IMR-90 (cell line): ENCODE measurements around the gene CNTLN. TPM values are rescaled to one million over a fixed set of nuclear protein-coding genes. Genes with fewer than 3 reads are reported as not detected.

Source experiments
- ATAC-seq: fragments of 200-7000 bp; cut with Tn5 transposase; 2 replicates; pipeline ENCODE4 v1.9.1; 2020; ENCODE audit warnings: low read depth, mild to moderate bottlenecking, moderate library complexity
- BruUV-seq: library from RNA; stranded (reverse); fragments of 400-500 nt; replicated peaks from 2 replicates; lab custom pipeline; 2021; lab: Mats Ljungman, UMichigan
- CTCF ChIA-PET: fragments of 300-600 bp; formaldehyde crosslinking; extraction: SDS; loops from one replicate; lab custom pipeline; 2021; ENCODE audit warnings: antibody characterized with exemption; lab: Yijun Ruan, JAX
- POLR2A ChIA-PET: fragments of 300-600 bp; sonication (Branson Sonifier 250); formaldehyde crosslinking; loops from one replicate; lab custom pipeline; 2022; ENCODE audit warnings: antibody characterized with exemption; ENCODE audit not compliant: unreplicated experiment; lab: Charles Lee
- DNase-seq: peaks from one replicate; pipeline ENCODE4 v3.0.0; 2013
- H2AFZ ChIP-seq: replicated peaks from 2 replicates; pipeline ENCODE3; 2013; ENCODE audit warnings: low read length, mild to moderate bottlenecking; ENCODE audit not compliant: poor library complexity
- H2AK5ac ChIP-seq: 2 replicates; pipeline ENCODE4 v1.6.1; 2013; ENCODE audit warnings: low read depth, low read length, inconsistent platforms
- H2AK9ac ChIP-seq: replicated peaks from 2 replicates; pipeline ENCODE3; 2013; ENCODE audit warnings: mild to moderate bottlenecking, low read depth, low read length, moderate library complexity; ENCODE audit not compliant: poor library complexity
- H2BK120ac ChIP-seq: 2 replicates; pipeline ENCODE4 v1.6.1; 2013; ENCODE audit warnings: low read depth, low read length, inconsistent platforms
- H2BK15ac ChIP-seq: 3 replicates; pipeline ENCODE4 v1.6.1; 2013; ENCODE audit warnings: low read depth, low read length, inconsistent platforms
- H2BK20ac ChIP-seq: 2 replicates; pipeline ENCODE4 v1.6.1; 2013; ENCODE audit warnings: low read depth, mild to moderate bottlenecking, inconsistent platforms, low read length, moderate library complexity
- H2BK5ac ChIP-seq: 2 replicates; pipeline ENCODE4 v1.6.1; 2013; ENCODE audit warnings: mild to moderate bottlenecking, low read depth, low read length, inconsistent platforms; ENCODE audit not compliant: poor library complexity, severe bottlenecking
- H3K14ac ChIP-seq: replicated peaks from 2 replicates; pipeline ENCODE4 v1.6.1; 2013; ENCODE audit warnings: low read depth, low read length, inconsistent platforms
- H3K18ac ChIP-seq: 2 replicates; pipeline ENCODE4 v1.6.1; 2013; ENCODE audit warnings: low read depth, low read length, control low read depth
- H3K23ac ChIP-seq: 2 replicates; pipeline ENCODE4 v1.6.1; 2013; ENCODE audit warnings: low read depth, low read length, inconsistent platforms
- H3K27ac ChIP-seq: 2 replicates; pipeline ENCODE4 v1.5.1; 2013; ENCODE audit warnings: mild to moderate bottlenecking, control low read depth, low read length; ENCODE audit not compliant: insufficient read depth
- H3K27me3 ChIP-seq: 2 replicates; pipeline ENCODE4 v1.6.1; 2013; ENCODE audit warnings: low read length; ENCODE audit not compliant: control insufficient read depth, insufficient read depth
- H3K36me3 ChIP-seq: 2 replicates; pipeline ENCODE4 v1.6.1; 2013; ENCODE audit warnings: low read length, mixed read lengths; ENCODE audit not compliant: control insufficient read depth, insufficient read depth
- H3K4ac ChIP-seq: 2 replicates; pipeline ENCODE4 v1.6.1; 2013; ENCODE audit warnings: low read depth, low read length, inconsistent platforms
- H3K4me1 ChIP-seq: 2 replicates; pipeline ENCODE4 v1.6.1; 2013; ENCODE audit warnings: low read length, mixed read lengths; ENCODE audit not compliant: control insufficient read depth, insufficient read depth
- H3K4me2 ChIP-seq: 2 replicates; pipeline ENCODE4 v1.6.1; 2013; ENCODE audit warnings: low read depth, mild to moderate bottlenecking, control low read depth, low read length, moderate library complexity
- H3K4me3 ChIP-seq: 2 replicates; pipeline ENCODE4 v1.5.1; 2013; ENCODE audit warnings: low read depth, mild to moderate bottlenecking, control low read depth, low read length, moderate library complexity; ENCODE audit not compliant: insufficient read depth
- H3K56ac ChIP-seq: 2 replicates; pipeline ENCODE4 v1.6.1; 2013; ENCODE audit warnings: low read length, inconsistent platforms; ENCODE audit not compliant: insufficient read depth; ENCODE audit errors: extremely low read depth
- H3K79me1 ChIP-seq, 2 experiments: 2 replicates each; pipeline ENCODE4 v1.6.1; 2013; ENCODE audit warnings: low read length in 2 of 2, inconsistent platforms in 1 of 2, low read depth in 1 of 2
- H3K9ac ChIP-seq: 2 replicates; pipeline ENCODE4 v1.6.1; 2013; ENCODE audit warnings: low read depth, low read length, control low read depth
- H3K9me1 ChIP-seq: 2 replicates; pipeline ENCODE4 v1.6.1; 2013; ENCODE audit warnings: low read length, inconsistent platforms; ENCODE audit not compliant: insufficient read depth
- H3K9me3 ChIP-seq: 2 replicates; pipeline ENCODE4 v1.6.1; 2013; ENCODE audit warnings: low read length; ENCODE audit not compliant: control insufficient read depth, insufficient read depth
- H4K20me1 ChIP-seq: 2 replicates; pipeline ENCODE4 v1.6.1; 2013; ENCODE audit warnings: low read length, inconsistent platforms; ENCODE audit not compliant: insufficient read depth
- H4K5ac ChIP-seq: 2 replicates; pipeline ENCODE4 v1.6.1; 2013; ENCODE audit warnings: mild to moderate bottlenecking, low read depth, low read length, control low read depth
- H4K8ac ChIP-seq, 2 experiments: 2 replicates each; pipeline ENCODE4 v1.6.1; 2013; ENCODE audit warnings: low read depth in 2 of 2, low read length in 2 of 2, control low read depth in 1 of 2, inconsistent platforms in 1 of 2
- H4K91ac ChIP-seq: 2 replicates; pipeline ENCODE4 v1.6.1; 2013; ENCODE audit warnings: low read depth, low read length, inconsistent platforms; ENCODE audit not compliant: insufficient read depth
- CEBPB ChIP-seq: IDR thresholded peaks from 2 replicates; pipeline ENCODE4 v1.6.1; 2012; ENCODE audit warnings: low read depth, low read length, improper control_type of control experiment
- CHD1 ChIP-seq: IDR thresholded peaks from 2 replicates; pipeline ENCODE4 v1.6.1; 2012; ENCODE audit warnings: low read depth, low read length, improper control_type of control experiment
- MAFK ChIP-seq: IDR thresholded peaks from 2 replicates; pipeline ENCODE4 v1.6.1; 2012; ENCODE audit warnings: low read depth, low read length, improper control_type of control experiment
- POLR2A ChIP-seq: IDR thresholded peaks from 2 replicates; pipeline ENCODE4 v1.6.1; 2012; ENCODE audit warnings: mild to moderate bottlenecking, low read depth, low read length
- RAD21 ChIP-seq: IDR thresholded peaks from 2 replicates; pipeline ENCODE4 v1.6.1; 2012; ENCODE audit warnings: low read length, improper control_type of control experiment
- RCOR1 ChIP-seq: IDR thresholded peaks from 2 replicates; pipeline ENCODE4 v1.6.1; 2012; ENCODE audit warnings: mild to moderate bottlenecking, low read length, improper control_type of control experiment; ENCODE audit not compliant: insufficient replicate concordance
- SMC3 ChIP-seq: fragments of 150-350 bp; IDR thresholded peaks from 2 replicates; pipeline ENCODE4 v1.6.1; 2016; ENCODE audit warnings: low read depth, mild to moderate bottlenecking, antibody characterized with exemption, low read length, moderate library complexity
- WGBS, 2 experiments: methylation state at CpG; one replicate each; pipeline versions ENCODE4 v1.1.5 to v1.1.7; 2013; ENCODE audit warnings: missing lambda C conversion rate in 2 of 2; ENCODE audit not compliant: insufficient read length in 1 of 2; ENCODE audit errors: extremely low coverage in 2 of 2; 5-methylcytosine and 5-hydroxymethylcytosine counted together
- dilution Hi-C: fragments of 300-500 bp; cut with HindIII; formaldehyde crosslinking; loops from one replicate; pipeline ENCODE4 v1.14.3; 2018; ENCODE audit warnings: low sequenced_read_pairs; ENCODE audit not compliant: unreplicated experiment
- in situ Hi-C: fragments of 300-500 bp; cut with MboI; formaldehyde crosslinking; loops from 3 replicates; pipeline ENCODE4 v1.14.3; 2019; ENCODE audit warnings: low sequenced_read_pairs, inconsistent platforms, mixed read lengths
- intact Hi-C: fragments of 100-400 bp; cut with micrococcal nuclease; formaldehyde crosslinking; loops from 2 replicates; pipeline ENCODE4 v1.10.0; 2022
- polyA plus RNA-seq, 3 experiments: library from polyadenylated mRNA; depleted of rRNA; stranded (reverse); fragments of >200 nt; gene quantifications; 2 replicates each; pipeline ENCODE4 v1.2.3, GENCODE V29; 2012; ENCODE audit warnings: low replicate concordance in 1 of 3
- total RNA-seq: library from RNA; depleted of rRNA; stranded (reverse); fragments of >200 nt; gene quantifications from 2 replicates; pipeline ENCODE4 v1.2.3, GENCODE V29; 2012
- TF ChIP-seq, protein P1 (sequence below): fragments of 150-350 bp; IDR thresholded peaks from 2 replicates; pipeline ENCODE4 v1.6.1; 2017; ENCODE audit warnings: mild to moderate bottlenecking, antibody characterized with exemption, low read length, low read depth
- TF ChIP-seq, protein P2 (sequence below): conservative IDR thresholded peaks from 2 replicates; pipeline ENCODE4 v1.5.1; 2012; ENCODE audit warnings: mild to moderate bottlenecking, low read depth, low read length, improper control_type of control experiment
- TF ChIP-seq, protein P3 (sequence below): fragments of 150-350 bp; IDR thresholded peaks from 2 replicates; pipeline ENCODE4 v1.6.1; 2016; ENCODE audit warnings: low read depth, mild to moderate bottlenecking, low read length, moderate library complexity, borderline replicate concordance

The CNTLN gene
- total and polyA plus RNA-seq, 2 of the 4 experiments (the other 2 are of a cell fraction), result 3.8 to 5.9 TPM

DNA sequence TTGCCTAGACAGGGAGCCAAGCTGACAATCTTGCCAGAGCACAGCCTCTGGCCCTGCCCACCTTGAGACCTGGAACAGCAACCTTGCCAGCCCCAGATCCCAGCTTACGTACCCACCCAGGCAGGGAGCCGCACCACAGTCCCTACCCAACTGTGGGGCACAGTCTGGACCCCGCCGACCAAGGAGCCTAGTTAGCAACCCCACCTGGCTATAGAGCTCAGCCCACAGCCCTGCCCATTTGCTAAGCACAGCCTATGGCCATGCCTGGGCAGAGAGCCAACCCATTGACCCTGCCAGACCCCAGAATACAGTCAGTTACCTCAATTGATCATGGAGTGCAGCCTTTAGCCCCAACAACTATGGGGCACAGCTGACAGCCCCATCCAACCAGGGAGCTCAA lies 346.1 kb downstream of the CNTLN start:
- no TSS peak for BruUV-seq
- no peak overlapping the region for H2AK9ac ChIP-seq
- H4K20me1 ChIP-seq, result no peaks in the 10 kb centered on the region
- no peak overlapping the region for H2BK5ac ChIP-seq
- ChIA-PET CTCF (interaction anchor here (1.0 kb wide), 1 partner anchor 10 kb away, joined by 3 read pairs; no protein-coding TSS in a partner anchor), POLR2A (no interaction called here)
- TF ChIP-seq CEBPB (no peak), SMC3 (no peak), RCOR1 (no peak), POLR2A (no peak), CHD1 (no peak), RAD21 (no peak), MAFK (no peak)
- TF ChIP-seq, protein P1, sequence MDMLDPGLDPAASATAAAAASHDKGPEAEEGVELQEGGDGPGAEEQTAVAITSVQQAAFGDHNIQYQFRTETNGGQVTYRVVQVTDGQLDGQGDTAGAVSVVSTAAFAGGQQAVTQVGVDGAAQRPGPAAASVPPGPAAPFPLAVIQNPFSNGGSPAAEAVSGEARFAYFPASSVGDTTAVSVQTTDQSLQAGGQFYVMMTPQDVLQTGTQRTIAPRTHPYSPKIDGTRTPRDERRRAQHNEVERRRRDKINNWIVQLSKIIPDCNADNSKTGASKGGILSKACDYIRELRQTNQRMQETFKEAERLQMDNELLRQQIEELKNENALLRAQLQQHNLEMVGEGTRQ, result no peak
- TF ChIP-seq, protein P2, sequence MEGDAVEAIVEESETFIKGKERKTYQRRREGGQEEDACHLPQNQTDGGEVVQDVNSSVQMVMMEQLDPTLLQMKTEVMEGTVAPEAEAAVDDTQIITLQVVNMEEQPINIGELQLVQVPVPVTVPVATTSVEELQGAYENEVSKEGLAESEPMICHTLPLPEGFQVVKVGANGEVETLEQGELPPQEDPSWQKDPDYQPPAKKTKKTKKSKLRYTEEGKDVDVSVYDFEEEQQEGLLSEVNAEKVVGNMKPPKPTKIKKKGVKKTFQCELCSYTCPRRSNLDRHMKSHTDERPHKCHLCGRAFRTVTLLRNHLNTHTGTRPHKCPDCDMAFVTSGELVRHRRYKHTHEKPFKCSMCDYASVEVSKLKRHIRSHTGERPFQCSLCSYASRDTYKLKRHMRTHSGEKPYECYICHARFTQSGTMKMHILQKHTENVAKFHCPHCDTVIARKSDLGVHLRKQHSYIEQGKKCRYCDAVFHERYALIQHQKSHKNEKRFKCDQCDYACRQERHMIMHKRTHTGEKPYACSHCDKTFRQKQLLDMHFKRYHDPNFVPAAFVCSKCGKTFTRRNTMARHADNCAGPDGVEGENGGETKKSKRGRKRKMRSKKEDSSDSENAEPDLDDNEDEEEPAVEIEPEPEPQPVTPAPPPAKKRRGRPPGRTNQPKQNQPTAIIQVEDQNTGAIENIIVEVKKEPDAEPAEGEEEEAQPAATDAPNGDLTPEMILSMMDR, result no peak
- TF ChIP-seq, protein P3, sequence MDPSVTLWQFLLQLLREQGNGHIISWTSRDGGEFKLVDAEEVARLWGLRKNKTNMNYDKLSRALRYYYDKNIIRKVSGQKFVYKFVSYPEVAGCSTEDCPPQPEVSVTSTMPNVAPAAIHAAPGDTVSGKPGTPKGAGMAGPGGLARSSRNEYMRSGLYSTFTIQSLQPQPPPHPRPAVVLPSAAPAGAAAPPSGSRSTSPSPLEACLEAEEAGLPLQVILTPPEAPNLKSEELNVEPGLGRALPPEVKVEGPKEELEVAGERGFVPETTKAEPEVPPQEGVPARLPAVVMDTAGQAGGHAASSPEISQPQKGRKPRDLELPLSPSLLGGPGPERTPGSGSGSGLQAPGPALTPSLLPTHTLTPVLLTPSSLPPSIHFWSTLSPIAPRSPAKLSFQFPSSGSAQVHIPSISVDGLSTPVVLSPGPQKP, result no peak
- H3K56ac ChIP-seq, result no peak overlapping the region
- no peak overlapping the region for H2AK5ac ChIP-seq
- H4K91ac ChIP-seq, result no peak overlapping the region
- no peak overlapping the region for H3K14ac ChIP-seq
- no peak for ATAC-seq
- H2BK20ac ChIP-seq, result no peak overlapping the region
- in situ Hi-C loops (no loop called here), intact Hi-C loops (no loop called here), dilution Hi-C loops (no loop called here)
- H3K23ac ChIP-seq, result no peak overlapping the region
- no CpG with 5 or more reads among the region's 4 CpGs for WGBS, 2 experiments
- H2AFZ ChIP-seq, result peak overlapping the region; percentile 35
- no peak overlapping the region for H3K4me3 ChIP-seq
- H3K4ac ChIP-seq, result no peak overlapping the region
- H3K9me3 ChIP-seq, result no peaks in the 10 kb centered on the region
- no peak overlapping the region for H3K18ac ChIP-seq
- no peak overlapping the region for H3K9ac ChIP-seq
- H3K36me3 ChIP-seq, result no peaks in the 10 kb centered on the region
- no peaks in the 10 kb centered on the region for H3K4me1 ChIP-seq
- H2BK15ac ChIP-seq, result no peak overlapping the region
- no peaks in the 10 kb centered on the region for H3K27me3 ChIP-seq
- no peak overlapping the region for H3K27ac ChIP-seq
- H3K79me1 ChIP-seq, result no peaks in the 10 kb centered on the region
- H3K4me2 ChIP-seq, result no peak overlapping the region
- DNase-seq, result no peak
- no peak overlapping the region for H2BK120ac ChIP-seq
- no peak overlapping the region for H4K5ac ChIP-seq
- no peak overlapping the region for H4K8ac ChIP-seq
- H3K9me1 ChIP-seq, result peaks cover 4% of the 10 kb centered on the region; the same call in 1 of the 2 replicates
